Measurements from ENCODE around the gene KRT20.

Gene KRT20

GRCh38 chr17:40901981-40902474, 17.0 kb upstream of the KRT20 start:
- in situ Hi-C loops (cut with MboI; ENCODE audit: low sequenced_read_pairs, unreplicated experiment) = loop anchor here (10.0 to 25.0 kb wide), 3 partner anchors 410 to 760 kb away; partner anchors contain the start of genes KRTAP16-1, KRTAP17-1 and KRTAP29-1
- TF ChIP-seq CTCF (IDR thresholded peaks at IDR 0.05; ENCODE audit: borderline replicate concordance, control extremely low read depth, extremely low read depth, insufficient read depth, missing control alignments) = no peak
- no peak for DNase-seq (ENCODE audit: low spot score)

- TF ChIP-seq CTCF (IDR thresholded peaks at IDR 0.05; ENCODE audit: borderline replicate concordance, control extremely low read depth, extremely low read depth, insufficient read depth, missing control alignments) = no peak
- in situ Hi-C loops (cut with MboI; ENCODE audit: low sequenced_read_pairs, unreplicated experiment) = loop anchor here (10.0 to 25.0 kb wide), 3 partner anchors 411 to 761 kb away; partner anchors contain the start of genes KRTAP16-1, KRTAP17-1 and KRTAP29-1
- DNase-seq (ENCODE audit: low spot score) = no peak
Measured at GRCh38 chr17:40900809-40901356, 15.8 kb upstream of the KRT20 start.

- in situ Hi-C loops (cut with MboI; ENCODE audit: low sequenced_read_pairs, unreplicated experiment) = no loop called here
- TF ChIP-seq CTCF (IDR thresholded peaks at IDR 0.05; ENCODE audit: borderline replicate concordance, control extremely low read depth, extremely low read depth, insufficient read depth, missing control alignments) = no peak
- no peak for DNase-seq (ENCODE audit: low spot score)
Measured at GRCh38 chr17:40896916-40897455, 11.9 kb upstream of the KRT20 start.

GRCh38 chr17:40895106-40895730, 10.2 kb upstream of the KRT20 start:
- no peak for DNase-seq (ENCODE audit: low spot score)
- in situ Hi-C loops (cut with MboI; ENCODE audit: low sequenced_read_pairs, unreplicated experiment) = no loop called here
- TF ChIP-seq CTCF (IDR thresholded peaks at IDR 0.05; ENCODE audit: borderline replicate concordance, control extremely low read depth, extremely low read depth, insufficient read depth, missing control alignments) = no peak

- in situ Hi-C loops (cut with MboI; ENCODE audit: low sequenced_read_pairs, unreplicated experiment) = no loop called here
- no peak for TF ChIP-seq CTCF (IDR thresholded peaks at IDR 0.05; ENCODE audit: borderline replicate concordance, control extremely low read depth, extremely low read depth, insufficient read depth, missing control alignments)
- DNase-seq (ENCODE audit: low spot score) = no peak
Measured at GRCh38 chr17:40888196-40888720, 3.2 kb upstream of the KRT20 start.

GRCh38 chr17:40886090-40886489, 1.0 kb upstream of the KRT20 start:
- TF ChIP-seq CTCF (IDR thresholded peaks at IDR 0.05; ENCODE audit: borderline replicate concordance, control extremely low read depth, extremely low read depth, insufficient read depth, missing control alignments) = no peak

More at GRCh38 chr17:40886090-40886489, 1.0 kb upstream of the KRT20 start:
- in situ Hi-C loops (cut with MboI; ENCODE audit: low sequenced_read_pairs, unreplicated experiment) = no loop called here
- DNase-seq (ENCODE audit: low spot score) = no peak
